HG03045 (cell line): ENCODE results near the gene NOSTRIN.
"Not testable (repeated sequence)": the region's sequence is repeated elsewhere in the genome, so short reads cannot be mapped to it uniquely, and the experiment has no call there.

ENCODE experiments used
- ATAC-seq: cut with Tn5 transposase; IDR thresholded peaks from one replicate; pipeline ENCODE4 v1.9.1; 2021; ENCODE audit warnings: mild to moderate bottlenecking, moderate library complexity; ENCODE audit not compliant: unreplicated experiment

Gene NOSTRIN

DNA sequence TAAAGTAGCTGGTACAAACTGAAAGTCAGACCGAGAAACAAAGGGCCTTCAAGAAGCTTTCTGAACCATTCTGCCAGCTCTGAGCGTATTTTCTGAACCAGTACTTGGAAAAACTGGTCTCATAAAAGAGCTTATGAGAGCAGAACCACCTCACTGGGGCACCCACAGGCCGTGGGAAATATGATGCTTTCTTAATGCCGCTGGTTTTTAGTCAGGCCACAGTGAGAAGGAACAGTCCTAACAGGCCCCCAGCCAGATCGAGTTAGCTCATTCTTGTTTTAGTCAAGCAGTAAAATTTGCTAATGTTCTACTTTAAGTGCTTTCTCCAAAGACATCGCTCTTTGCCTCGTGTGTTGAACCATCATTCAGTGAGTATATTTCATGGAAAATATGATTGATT, 12.7 kb upstream of the NOSTRIN start:
- ATAC-seq = no peak

DNA sequence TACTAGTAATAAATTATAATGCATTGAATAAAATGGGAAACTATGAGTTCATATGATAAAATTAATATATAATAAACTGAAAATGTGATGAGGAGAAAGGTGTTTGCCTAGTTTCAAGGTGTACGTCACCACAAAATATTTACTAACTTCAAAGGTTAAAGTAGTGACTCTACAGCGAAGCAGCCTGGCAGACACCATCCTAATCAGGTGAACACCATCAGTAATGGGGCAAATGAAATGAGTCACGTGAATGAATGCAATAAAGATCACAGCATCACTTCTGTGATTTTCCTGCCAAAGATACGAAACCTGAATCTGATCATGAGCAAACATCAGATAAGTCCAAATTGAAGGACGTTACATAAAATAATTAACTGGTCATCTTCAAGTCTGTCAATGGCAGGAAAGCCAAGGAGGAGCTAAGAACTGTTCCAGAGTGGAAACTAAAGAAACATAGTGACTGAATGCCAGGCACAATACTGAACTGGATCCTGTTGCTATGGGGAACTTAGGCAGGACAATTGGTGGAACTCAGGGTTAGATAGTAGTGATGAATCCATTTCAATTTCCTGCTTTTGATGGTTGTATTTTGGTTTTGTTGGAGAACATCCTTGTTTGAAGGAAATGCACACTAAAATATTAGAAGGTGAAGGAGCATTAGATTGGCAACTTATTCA, 12.1 kb upstream of the NOSTRIN start:
- no peak for ATAC-seq

DNA sequence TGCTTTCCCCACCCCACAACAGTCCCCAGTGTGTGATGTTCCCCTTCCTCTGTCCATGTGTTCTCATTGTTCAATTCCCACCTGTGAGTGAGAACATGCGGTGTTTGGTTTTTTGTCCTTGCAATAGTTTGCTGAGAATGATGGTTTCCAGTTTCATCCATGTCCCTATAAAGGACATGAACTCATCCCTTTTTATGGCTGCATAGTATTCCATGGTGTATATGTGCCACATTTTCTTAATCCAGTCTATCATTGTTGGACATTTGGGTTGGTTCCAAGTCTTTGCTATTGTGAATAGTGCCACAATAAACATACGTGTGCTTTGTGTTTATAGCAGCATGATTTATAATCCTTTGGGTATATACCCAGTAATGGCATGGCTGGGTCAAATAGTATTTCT, 11.3 kb upstream of the NOSTRIN start:
- not testable (repeated sequence) for ATAC-seq

DNA sequence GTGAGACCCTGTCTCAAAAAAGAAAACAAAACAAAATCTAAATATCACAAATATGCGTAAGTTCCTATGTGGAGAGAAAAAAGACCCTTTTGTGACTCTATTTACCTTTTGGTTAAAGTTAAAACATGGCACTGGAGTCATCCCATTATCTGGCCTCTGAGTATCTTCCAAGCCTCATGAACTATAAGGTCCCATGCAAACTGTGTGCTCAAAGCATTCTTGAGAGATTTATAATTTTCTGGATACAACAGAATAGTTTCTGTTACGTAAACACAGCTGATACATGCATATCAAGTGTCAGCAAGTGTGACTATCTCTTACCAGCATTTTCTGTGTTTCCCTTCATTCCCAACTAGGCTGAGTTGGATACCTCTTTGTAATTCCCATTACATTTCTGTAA, 8.8 kb upstream of the NOSTRIN start:
- no peak for ATAC-seq

DNA sequence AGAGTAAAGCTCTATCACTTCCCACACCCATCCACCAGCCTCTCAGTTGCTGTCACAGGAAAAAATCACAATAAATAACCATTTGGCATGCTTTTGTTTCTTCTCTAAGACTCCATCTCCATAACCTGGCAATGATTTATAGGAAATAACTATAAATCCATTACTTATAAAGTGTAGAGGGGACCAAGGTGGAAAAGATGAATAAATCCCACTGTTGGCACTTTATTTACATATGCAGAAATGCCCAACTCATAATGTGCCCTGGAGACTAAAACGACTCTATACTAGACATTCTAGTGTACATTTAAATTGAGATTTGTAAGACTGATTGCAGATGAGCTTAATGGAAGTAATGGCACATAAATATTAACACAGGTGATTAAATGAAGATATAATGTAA, 7.5 kb upstream of the NOSTRIN start:
- no peak for ATAC-seq

DNA sequence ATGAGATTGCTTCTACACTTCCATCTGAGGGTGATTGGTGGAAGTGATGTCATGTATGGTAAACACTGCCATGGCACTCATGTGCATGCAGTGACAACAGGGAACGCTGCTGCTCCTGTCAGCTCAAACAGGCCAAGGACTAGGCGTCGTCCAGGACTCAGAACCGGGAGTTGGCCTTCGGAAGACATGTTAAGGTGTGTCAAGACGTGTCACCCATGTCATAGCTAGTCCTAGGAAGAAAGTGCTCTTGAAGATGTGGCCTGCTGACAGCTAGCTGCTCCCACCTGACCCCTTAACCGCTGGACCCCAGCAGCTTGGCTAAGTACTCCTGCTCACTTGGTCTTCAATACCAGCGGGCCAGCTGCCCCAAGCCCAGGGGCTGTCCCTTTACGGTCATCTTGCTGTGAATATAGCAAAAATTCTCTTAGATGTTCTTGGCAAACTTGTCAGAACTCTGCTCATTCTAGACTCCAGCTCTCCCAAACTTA, 6.3 kb upstream of the NOSTRIN start:
- no peak for ATAC-seq

DNA sequence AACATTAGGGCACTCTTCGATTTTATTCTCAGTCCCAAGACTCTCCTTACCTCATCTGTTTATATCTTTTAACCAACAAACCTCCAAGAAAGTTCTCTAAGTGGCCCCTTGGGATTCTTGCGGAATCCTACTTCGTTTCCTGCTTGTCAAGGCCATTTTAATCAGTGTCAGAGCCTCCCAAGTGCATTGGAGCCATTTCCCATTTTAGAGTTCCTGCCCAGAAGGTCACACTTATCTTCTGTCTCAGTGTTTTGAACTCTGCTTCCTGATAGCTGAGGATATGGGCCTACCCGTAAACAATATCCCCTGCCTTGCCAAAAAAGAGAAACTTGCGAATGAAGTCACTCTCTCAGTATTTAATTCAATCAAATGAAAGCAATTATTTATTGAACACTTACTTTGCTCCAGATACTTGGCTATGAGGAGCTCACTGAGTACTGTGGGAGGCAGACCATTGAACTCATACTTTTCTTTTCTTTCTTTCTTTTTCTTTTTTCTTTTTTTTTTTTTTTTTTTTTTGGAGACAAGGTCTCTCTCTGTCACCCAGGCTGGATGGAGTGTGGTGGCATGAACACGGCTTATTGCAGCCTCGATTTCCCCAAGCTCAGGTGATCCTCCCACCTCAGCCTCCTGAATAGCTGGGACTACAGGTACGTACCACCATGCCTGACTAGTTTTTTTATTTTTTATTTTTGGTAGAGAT, 5.7 kb upstream of the NOSTRIN start:
- no peak for ATAC-seq

DNA sequence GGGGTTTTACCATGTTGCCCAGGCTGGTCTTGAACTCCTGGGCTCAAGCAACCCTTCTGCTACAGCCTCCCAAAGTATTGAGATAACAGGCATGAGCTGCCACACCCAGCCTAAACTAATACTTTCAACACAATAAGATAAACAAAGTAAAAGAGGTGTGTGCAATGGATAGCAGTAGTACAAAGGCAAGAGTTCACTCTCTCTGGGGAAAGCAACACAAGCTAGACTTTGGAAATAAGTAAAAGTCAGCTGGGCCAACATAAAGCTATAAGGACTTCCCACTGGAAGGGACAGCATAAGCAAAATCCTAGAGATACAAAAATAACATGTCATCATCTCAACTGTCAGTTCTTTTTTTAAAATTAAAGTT, 5.2 kb upstream of the NOSTRIN start:
- ATAC-seq = no peak

DNA sequence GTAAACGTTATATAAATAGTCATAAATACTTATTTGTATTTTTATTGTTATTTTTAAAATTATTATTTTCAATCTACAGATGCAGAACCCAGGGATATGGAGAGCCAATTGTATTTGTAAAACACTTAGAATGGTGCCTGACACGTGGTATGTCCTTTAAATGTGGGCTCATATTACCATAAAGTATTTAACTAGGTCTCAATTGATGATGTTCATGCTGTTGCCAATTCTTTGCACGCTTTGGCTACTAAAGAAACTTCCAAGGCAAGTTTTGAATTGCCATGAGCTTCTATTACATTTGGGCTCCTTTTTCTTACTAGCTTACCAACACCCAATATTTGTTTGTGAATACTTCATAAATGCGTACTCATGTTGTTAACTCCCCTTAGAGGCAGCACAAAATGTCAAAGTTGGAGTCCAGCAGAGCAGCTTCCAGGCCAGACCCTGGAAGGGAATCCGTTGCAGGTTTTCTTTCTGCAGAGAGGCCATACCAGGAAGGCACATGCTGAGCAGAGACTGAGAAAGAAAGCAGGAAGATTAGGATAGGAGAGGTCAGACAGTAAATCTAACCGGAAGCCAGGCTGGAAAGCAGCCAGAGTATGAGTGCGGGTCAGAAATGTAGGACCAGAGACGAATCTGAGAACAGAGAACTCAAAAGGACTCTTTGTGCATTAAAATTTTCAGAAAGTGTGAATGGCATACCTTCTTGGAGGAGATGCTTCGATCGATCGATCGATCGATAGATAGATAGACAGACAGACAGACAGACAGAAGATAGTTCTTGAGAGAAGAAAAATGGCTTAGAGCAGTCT, 4.2 kb upstream of the NOSTRIN start:
- ATAC-seq = no peak

DNA sequence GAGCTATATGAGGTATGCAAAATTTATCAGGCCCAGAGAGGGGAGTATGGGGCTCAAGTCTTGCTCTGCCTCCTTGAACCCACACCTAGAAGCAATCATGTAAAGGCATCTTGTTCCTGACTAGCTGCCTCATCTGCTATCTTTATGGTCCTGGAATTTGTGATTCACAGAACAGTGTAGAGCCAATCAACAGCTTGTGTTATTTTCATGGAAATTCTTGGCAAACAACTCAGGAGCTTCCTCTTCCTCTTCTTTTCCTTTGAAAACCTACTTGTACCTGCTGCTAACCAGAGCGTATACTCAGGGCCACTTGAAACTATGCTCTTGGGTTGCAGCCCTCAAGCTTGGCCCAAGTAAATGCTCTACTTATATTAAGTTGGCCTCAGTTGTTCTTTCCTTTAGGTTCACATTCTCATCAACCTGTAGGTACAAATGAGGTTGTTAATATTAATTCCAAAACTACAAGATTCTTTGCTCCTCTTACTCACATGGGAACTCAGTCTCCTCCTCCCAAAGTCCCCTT, 3.5 kb upstream of the NOSTRIN start:
- no peak for ATAC-seq

DNA sequence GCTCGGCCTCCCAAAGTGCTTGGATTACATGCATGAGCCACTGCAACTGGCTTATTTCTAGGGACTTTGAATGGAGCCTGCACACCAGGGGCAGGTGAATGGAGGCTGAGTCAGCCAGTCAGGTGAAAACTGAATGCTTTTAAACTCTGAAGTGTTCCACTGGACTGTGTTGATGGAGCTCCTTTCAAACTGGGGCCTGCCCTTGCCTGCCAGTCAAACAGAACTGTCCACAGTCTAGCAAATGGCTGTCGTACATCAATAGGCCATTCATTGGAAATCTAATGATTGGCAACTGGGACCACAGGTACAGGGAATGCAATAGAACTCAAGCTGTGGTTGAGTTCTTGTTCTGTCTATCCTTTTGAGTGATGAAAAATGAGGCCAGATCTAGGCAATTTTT, 966 bp upstream of the NOSTRIN start:
- ATAC-seq = no peak

DNA sequence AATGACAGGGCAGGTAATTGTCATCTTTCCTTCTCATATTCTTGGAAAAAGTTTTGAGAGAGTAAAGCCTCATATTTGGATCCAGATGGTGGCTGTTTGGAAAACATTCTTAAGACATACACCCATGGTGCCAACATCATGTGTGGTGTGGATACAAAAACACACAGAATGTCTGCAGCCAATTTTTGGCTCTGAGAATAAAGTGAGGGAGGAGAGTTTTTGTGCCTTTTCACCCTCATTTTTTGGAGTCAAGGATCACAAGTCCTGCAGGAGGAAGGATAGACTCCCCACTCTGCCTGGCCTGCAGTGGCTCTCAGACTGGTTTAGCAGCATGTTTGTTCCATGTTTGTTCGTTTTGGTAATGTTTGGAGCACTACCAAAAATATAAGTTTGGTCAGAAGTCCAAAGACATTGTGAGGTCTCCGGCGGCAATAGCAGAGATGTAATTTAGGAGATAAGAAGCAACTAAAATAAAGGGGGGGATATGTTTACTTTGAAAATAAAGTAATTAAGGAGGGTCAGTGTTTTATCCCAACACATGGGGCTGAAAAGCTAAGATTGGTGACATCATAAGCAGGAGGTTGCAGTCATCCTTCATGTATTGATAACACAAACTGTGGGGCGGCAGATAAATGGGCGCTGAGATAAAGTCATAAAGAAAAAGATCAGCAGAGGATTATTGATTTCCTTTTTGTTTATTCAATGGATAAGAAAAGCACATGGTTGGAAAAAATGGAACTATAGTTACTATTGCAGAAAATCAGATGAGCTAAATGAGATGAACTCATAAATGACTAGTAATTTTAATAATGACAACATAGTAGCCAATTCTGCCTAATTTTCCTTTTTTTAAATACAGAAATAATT, 655 bp downstream of the NOSTRIN start:
- ATAC-seq = no peak

DNA sequence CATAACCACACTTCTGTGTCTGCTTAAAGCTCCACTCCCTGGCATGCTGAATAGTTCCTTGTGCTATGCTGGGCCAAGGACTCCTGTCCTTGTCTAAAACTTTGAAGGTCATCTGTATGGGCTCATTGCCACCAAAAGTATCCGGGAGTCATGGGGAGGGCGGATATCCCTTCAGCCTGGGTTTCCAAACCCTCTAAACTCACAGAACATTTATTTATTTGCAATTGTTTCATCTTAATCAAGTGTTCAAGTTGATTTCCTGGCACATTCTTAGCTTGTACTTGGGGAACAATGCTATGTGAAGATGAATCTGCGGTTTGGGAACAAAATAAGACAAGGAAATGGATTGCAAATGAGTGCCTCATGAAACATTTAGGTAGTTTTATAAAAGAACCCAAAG, 1.8 kb downstream of the NOSTRIN start:
- ATAC-seq = no peak

DNA sequence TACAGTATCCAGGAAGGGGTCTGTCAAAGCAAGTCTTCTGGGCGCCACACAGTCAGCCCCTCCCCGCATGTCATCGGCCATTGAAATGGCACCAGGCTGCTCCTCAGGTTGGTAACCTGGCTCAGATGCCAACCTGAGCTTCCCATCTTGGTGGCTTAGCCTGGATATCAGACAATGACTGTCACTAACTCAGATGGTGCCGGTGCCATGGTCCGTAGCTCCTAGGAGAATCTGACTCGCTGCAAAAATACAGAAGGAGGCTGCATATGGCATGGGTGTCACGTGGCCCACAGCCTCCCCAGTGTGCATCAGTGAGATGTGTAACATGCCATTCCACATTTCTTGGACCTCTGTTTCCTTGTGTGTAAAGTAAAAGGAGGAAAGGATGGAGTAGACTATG, 3.2 kb downstream of the NOSTRIN start:
- ATAC-seq = no peak

DNA sequence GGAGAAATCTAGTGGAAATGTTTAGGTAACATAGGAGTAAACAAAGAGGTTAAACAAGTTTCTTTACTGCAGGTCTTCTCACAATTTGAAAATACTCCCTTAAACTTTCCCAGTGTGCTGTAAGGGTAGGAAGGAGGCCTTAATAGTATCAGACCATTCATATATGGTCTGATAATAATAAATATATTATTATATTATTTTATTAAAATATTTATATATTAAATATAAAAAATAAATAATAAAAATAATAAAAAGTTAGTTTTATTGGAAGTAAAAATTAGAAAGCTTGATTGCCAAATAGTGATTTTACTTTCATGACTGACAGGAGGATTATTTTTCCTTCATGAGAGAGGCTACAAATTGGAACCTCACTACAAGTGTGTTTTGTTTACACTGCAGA, 7.1 kb downstream of the NOSTRIN start:
- ATAC-seq = no peak

DNA sequence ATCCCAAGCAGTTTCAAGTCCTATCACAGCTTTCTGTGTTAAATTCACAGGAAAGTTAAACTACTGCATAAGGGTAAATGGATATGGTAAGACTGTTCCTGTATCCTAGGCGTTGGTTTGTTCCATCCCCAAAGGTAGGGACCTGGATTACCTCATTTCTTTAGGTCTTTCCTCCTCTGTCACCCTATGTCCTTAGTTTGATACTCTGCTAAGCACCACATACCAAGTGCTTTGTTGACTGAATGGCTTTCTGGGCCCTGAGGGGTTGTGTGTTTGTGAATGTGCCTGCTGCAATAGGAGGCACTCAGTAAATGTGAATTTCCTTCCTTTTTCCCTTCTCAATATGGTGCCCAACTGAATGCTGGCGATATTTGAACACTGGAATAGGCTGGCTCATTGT, 7.8 kb downstream of the NOSTRIN start:
- ATAC-seq = no peak

DNA sequence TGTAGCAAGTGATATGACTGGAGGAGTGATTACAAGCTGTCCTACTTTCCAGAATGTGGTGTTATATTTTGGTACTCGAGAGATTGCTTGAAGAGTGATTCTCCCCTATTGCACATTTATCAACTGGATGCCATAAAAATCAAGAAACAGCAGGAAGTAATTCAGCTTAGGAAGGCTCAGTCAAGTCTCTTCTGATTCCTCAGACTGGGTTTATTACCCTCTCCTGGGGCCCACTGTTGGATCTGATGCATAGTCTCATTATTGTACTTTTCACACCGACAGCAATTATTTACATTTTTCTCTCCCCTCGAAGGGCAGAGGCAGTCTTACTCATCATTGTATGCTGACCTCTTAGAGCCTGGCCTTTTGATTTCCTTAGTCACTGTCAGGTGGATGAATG, 9.3 kb downstream of the NOSTRIN start:
- ATAC-seq = no peak

DNA sequence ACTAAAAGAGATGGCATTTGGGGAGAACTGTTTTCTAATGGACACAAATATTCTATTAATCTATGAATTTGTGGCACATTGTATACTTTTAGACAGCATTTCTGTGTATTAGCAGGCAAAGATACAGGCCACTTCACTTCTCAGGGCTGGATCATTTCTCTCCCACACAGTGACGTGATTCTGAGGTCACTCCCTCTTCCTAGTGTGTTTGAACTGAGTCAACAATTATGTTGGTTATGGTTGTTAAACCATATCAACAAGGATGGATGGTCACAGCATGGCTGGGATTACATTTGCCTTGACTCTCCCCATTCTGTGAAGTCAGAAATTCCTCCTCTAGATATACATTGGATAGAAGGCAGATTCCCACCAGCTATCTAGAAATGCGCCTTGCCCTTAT, 11.6 kb downstream of the NOSTRIN start:
- no peak for ATAC-seq

DNA sequence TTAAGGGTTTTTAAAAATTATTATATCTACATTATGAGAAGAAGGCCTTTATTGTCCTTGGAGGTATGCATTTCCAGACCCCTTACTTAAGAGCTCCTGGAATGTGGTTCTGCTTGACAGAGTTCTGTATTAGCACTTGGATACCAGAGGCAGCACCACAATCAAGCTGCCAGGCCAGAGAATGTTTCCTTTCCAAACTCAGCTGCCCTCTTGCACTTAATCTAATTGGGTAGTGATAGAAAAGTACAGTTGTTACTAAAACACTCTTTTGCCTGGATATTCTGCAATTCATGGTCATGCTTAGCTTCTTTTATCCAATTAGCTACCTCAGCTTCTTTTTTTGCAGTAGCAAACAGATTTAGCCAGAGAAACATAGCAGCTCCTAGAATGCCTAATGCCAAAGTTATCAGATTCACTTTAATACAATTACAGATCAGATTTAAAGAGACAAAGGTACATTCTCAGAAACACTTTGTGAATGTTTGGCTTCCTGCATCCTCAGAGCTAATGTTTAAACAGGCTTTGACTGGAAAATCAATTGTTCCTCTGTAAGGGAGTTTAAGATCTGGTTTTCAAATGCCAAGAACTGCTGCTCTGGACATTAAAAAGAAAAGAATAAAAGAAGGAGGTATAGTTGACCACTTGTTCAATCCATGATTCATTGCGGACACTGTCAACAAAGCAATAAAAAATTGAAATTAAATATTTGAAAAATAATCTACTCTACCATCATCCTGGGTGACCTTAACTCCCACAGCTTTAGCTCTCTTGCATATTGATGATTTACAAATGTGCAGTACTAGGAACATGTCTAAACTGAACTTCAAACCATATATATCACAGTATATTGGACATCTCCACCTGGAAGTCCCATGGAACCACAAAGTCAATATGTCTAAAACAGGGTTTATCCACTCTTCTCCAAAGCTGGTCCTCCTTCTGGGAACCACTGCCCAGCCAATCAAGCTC, 12.8 kb downstream of the NOSTRIN start:
- ATAC-seq = no peak

DNA sequence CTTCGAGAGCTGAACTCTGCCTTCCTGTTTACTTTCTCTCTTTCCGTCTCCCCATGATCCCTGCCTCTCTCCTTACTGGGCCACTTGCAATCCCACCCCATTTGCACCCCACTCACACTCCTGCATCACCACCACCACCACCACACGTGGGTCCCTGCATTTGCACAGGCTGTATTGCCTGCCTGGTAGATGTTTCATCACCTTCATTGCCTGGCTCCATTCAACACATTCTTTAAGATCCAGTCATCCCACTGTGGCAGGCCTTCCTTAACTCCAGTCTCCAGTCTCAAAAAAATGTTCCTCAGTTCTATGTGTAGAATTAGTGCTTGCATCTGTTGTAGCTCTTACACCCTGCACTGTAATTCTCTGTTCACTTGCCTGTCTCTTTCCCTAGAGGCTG, 13.9 kb downstream of the NOSTRIN start:
- no peak for ATAC-seq
